GM19372 (cell line): Measurements from ENCODE around the gene CHRDL1.

Experiments used
- ATAC-seq: cut with Tn5 transposase; IDR thresholded peaks from one replicate; pipeline ENCODE4 v1.9.1; 2021; ENCODE audit warnings: mild to moderate bottlenecking, low read depth, moderate library complexity; ENCODE audit not compliant: unreplicated experiment

The CHRDL1 gene

DNA sequence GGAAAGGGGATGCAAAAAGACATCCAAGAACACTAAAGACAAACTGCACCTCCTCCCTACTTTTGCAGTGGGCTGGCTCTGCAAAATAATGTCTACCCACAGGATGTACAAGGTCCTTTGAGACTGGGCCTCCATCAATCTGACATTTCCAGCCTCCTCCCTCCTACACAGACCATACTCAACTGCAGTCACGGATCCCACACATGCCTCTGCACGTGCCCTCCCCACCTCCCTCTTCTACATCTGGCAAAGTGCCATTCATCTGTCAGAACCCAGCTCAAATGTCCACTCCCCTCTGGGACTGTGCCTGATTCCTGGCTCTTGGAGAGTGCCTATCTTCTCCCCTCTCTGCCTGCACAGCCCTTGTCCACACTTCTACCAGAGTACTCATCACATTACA lies 50.3 kb downstream of the CHRDL1 start:
- no peak for ATAC-seq

- ATAC-seq = no peak
Measured at GRCh38 chrX:110743679-110744340, 51.8 kb downstream of the CHRDL1 start.

DNA sequence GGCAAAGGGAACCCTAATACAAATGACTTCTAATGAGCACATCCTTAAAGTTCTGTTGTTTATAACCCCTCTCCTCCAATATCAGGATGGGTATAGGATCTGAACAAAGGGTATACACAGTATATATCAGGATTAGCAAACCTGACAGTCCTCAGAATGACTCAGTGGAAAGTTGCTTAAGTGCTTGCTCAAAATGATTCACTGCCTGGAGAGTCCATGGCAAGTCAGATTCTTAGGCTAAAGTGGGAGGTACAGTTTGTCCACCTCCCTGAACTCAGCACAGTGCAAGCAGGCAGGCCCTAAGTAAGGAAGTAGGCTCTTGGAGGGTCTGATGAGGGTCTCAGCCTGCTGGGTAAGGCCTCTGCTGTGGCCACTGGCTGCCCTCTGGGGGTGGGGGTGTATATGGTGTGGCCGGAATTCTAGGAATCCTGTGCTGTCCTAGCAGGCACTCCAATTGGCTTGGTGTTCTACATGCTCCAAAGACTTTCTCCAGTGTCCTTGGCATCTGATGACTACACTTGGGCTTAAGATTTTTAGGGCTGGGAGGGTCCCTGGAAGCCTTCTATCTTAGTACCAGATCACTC lies 54.3 kb downstream of the CHRDL1 start:
- no peak for ATAC-seq

DNA sequence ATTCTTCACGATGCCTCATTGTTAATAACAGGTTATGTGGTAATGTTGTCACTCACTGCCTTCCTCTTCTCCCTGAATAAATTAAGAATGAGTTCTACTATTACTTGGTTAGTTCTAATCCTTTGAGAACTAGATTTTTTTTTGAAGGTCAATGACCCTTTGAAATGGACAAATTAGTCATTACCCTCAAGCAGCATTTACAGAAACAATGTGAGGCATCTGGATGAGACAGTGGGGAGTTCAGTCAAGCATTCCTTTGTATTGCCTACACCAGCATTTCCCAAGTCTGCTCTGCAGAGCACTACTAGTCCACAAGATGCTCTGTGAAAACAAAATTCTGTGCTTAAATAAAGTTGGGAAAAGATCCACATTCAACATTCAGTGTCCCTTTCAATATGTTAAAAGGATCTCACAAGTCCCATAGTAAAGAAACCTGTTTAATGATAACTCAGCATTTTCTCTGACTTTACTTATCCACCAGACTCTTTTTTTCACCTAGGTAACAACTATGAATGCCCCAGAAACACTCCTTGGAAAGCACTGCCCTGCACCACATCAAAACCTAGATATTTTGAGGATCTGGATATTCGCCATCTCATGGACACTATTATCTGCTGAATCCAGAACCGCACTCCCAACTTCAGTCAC lies 60.6 kb downstream of the CHRDL1 start:
- no peak for ATAC-seq

DNA sequence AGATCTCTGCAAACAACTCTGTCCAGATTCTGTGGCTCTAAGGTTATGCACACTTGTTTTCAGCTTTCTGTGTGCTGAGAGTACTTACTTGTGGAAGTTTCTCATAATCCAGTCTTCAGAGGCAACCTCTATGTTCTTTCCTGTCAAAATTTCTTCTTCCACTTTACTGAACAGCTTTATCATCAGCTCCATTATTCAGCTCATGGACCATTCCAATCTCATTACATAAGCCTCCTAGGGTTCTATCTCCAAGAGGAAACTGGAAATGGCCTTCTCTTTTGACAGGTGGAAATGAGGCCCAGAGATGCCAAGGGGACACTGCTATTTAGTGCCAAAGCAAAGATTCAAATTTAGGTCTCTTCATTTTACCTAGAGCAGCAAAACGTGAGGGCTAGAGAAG lies 61.3 kb downstream of the CHRDL1 start:
- ATAC-seq = no peak

- ATAC-seq = no peak
Measured at GRCh38 chrX:110733166-110733565, 62.5 kb downstream of the CHRDL1 start.

GRCh38 chrX:110732266-110732665 lies 63.4 kb downstream of the CHRDL1 start:
- no peak for ATAC-seq

- ATAC-seq = no peak
Measured at GRCh38 chrX:110723844-110724243, 71.8 kb downstream of the CHRDL1 start.

DNA sequence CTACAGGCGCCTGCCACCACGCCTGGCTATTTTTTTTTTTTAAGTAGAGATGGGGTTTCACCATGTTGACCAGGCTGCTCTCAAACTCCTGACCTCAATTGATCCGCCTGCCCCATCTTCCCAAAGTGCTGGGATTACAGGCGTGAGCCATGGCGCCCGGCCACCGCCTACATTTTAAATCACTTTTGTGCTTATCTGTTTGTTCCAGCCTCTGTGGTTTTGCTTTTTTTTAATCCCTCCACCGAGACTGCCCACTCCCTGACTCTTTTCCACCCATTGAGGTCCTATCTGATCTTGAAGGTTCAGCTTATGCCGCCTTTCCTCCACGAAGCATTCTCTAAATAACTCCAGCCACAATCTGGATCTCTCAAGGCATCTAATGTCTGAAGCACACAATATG lies 73.5 kb downstream of the CHRDL1 start:
- ATAC-seq = no peak

DNA sequence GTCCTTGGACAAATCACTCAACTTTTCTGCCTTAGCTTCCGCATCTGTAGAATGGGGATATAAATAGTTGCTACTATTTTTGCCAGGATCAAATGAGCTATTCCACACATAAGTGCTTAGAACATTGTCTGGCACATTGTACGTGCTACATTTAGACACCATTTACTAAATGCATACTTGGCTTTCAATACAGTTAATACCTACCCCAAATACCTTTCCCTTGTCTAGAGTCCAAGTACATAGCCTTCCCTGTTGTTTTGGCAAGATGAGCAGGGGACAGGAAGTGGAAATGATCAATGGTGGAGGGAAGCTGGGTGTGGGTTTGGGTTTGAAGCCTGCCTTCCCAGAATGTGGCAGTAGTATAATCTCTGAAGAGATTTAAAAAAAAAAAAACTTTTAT lies 82.0 kb downstream of the CHRDL1 start:
- ATAC-seq = no peak

DNA sequence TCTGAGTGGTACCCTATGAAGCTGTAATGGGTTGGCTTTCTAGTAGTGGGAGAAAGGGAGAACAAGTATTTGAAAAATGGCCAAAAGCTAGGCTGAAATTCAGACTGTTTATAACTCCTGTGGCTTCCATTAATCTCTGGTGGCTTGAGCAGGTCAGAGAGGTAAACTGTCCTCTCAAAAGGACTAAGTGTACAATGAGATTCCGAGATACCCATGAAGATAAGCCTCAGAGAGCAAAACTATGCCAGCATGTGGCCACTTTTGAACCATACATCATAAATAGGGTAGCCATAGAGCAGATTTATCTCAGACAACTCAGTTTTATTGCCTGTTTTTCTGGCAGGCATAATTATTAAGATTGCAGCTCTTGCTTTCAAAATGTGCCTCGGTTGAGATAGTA lies 89.2 kb downstream of the CHRDL1 start:
- ATAC-seq = no peak

GRCh38 chrX:110703641-110704040 lies 92.0 kb downstream of the CHRDL1 start:
- no peak for ATAC-seq

- ATAC-seq = peak; percentile 39
Measured at GRCh38 chrX:110699109-110699508, 96.5 kb downstream of the CHRDL1 start.

GRCh38 chrX:110698696-110699095 lies 96.9 kb downstream of the CHRDL1 start:
- ATAC-seq = peak; percentile 68

DNA sequence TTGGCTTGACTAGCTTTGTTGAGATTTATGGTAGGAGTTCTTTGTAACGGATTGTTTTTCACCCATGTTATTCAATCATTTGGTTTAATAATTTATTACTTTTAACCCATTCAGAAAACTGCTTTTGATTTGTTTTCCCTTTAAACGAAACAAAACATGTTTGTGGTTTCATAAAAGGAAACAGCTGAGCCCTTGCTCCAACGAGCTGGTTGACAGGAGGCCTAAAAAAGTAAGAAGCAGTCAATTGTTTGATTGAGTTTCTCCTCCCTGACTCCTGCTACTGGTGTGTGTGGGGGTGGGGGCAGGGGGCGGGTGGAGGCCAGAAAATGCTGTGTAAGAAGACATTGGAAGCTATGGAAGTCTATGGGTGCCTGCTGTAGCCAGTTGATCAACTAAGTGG lies 102.8 kb downstream of the CHRDL1 start:
- ATAC-seq = no peak

GRCh38 chrX:110691446-110691845 lies 104.2 kb downstream of the CHRDL1 start:
- no peak for ATAC-seq

GRCh38 chrX:110684653-110685052 lies 111.0 kb downstream of the CHRDL1 start:
- ATAC-seq = no peak

GRCh38 chrX:110683925-110684324 lies 111.7 kb downstream of the CHRDL1 start:
- no peak for ATAC-seq

- no peak for ATAC-seq
Measured at GRCh38 chrX:110678591-110678990, 117.0 kb downstream of the CHRDL1 start.

DNA sequence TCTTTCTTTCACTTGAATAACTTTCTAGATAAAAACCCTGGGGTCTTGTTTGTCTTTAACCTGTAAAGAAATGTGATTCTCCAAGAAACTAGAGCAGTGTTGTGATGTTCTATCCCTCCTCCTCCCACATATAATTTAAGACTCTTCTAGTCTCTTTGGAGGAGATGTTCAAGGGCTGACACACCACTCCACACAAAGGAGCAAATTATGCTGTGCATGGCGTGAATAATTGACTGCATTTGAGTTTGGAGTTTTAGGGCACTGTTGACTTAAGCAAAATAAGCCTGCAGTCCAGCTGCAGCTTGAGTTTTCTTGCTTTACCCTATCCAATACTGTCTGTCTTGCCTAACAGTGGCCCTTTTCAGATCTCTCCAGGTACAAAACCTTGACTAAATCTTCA lies 119.7 kb downstream of the CHRDL1 start:
- ATAC-seq = no peak

GRCh38 chrX:110671068-110671803 lies 124.4 kb downstream of the CHRDL1 start:
- ATAC-seq = peak; percentile 81
